ENCODE results near the gene SESTD1. TPM values are rescaled to one million over a fixed set of nuclear protein-coding genes. Genes with fewer than 3 reads are reported as not detected.

Gene SESTD1
- total and polyA plus RNA-seq, 2 experiments from 2014 or later = 12.6 to 21.6 TPM

- TF ChIP-seq POLR2AphosphoS5 (IDR thresholded peaks at IDR 0.05; ENCODE audit: low read depth) (no peak), CREB1 (CRISPR knock-in tag; IDR thresholded peaks at IDR 0.05; ENCODE audit: low read depth) (no peak), JUNB (IDR thresholded peaks at IDR 0.05; ENCODE audit: unreplicated experiment) (no peak)
Measured at GRCh38 chr2:179264368-179265081, at the start of gene SESTD1 (continued).

- Histone ChIP-seq H3K36me3 (ENCODE audit: insufficient read depth) (no peaks in the 10 kb centered on the region), H3K4me1 (ENCODE audit: insufficient read depth) (no peaks in the 10 kb centered on the region), H3K79me2 (replicated peaks; ENCODE audit: insufficient read depth) (no peaks in the 10 kb centered on the region), H3K4me2 (no peak overlapping the region), H3K9me2 (ENCODE audit: insufficient read depth) (0 out of 2 replicates have a peak, but pooled peaks cover 7% of the 10 kb centered on the region), H2AFZ (no peak overlapping the region), H3K4me3 (no peak overlapping the region), H3K27me3 (ENCODE audit: insufficient read depth) (no peaks in the 10 kb centered on the region), H4K20me1 (replicated peaks; ENCODE audit: insufficient read depth) (no peaks in the 10 kb centered on the region), H3K27ac (ENCODE audit: low read depth) (no peak overlapping the region), H3F3A (replicated peaks; ENCODE audit: low read depth) (no peaks in the 10 kb centered on the region)
- peaks cover 39% of the 10 kb centered on the region for H3K9me3 Mint-ChIP-seq
- no peaks in the 10 kb centered on the region for H3K4me1 Mint-ChIP-seq
- H3K27ac Mint-ChIP-seq = no peak overlapping the region
- no peak for TF ChIP-seq ETS1 (IDR thresholded peaks at IDR 0.05)
- TF ChIP-seq ZNF114 (CRISPR knock-in tag; IDR thresholded peaks at IDR 0.05) = no peak
- TF ChIP-seq EZH2phosphoT487 (IDR thresholded peaks at IDR 0.05; ENCODE audit: unreplicated experiment) = no peak
- no peak for TF ChIP-seq POLR2AphosphoS5 (IDR thresholded peaks at IDR 0.05; ENCODE audit: low read depth)
- no peak for TF ChIP-seq NANOG (IDR thresholded peaks at IDR 0.05; ENCODE audit: borderline replicate concordance)
- no peak for TF ChIP-seq ZNF331 (CRISPR knock-in tag; IDR thresholded peaks at IDR 0.05; ENCODE audit: low read depth)
- no peak for TF ChIP-seq STAT1 (IDR thresholded peaks at IDR 0.05; ENCODE audit: unreplicated experiment)
- DNase-seq (ENCODE audit: low spot score) (no peak), ATAC-seq (no peak)
- peaks cover 4% of the 10 kb centered on the region for H3K27me3 Mint-ChIP-seq (ENCODE audit: insufficient read depth, low read depth, poor library complexity)
- peaks cover 12% of the 10 kb centered on the region for H3K36me3 Mint-ChIP-seq (ENCODE audit: low read depth)
- no peak overlapping the region for H3K4me3 Mint-ChIP-seq
Measured at GRCh38 chr2:179313057-179313456, 48.4 kb upstream of the SESTD1 start.

GRCh38 chr2:179311101-179311500 is 46.5 kb upstream of the SESTD1 start:
- no peak overlapping the region for H3K4me2 ChIP-seq
- peaks cover 4% of the 10 kb centered on the region for H3K27me3 Mint-ChIP-seq (ENCODE audit: insufficient read depth, low read depth, poor library complexity)
- H2AFZ ChIP-seq = 0 out of 2 replicates have a peak overlapping the region, but pooled peaks have one; percentile 38
- H3K27me3 ChIP-seq (ENCODE audit: insufficient read depth) = no peaks in the 10 kb centered on the region
- H3K4me1 Mint-ChIP-seq = no peaks in the 10 kb centered on the region
- no peak for ATAC-seq
- H3K4me1 ChIP-seq (ENCODE audit: insufficient read depth) = no peaks in the 10 kb centered on the region
- DNase-seq (ENCODE audit: low spot score) = no peak
- H3K79me2 ChIP-seq (replicated peaks; ENCODE audit: insufficient read depth) = no peaks in the 10 kb centered on the region
- peaks cover 12% of the 10 kb centered on the region for H3K36me3 Mint-ChIP-seq (ENCODE audit: low read depth)
- H3K27ac Mint-ChIP-seq = no peak overlapping the region
- peaks cover 35% of the 10 kb centered on the region for H3K9me3 Mint-ChIP-seq
- H3K4me3 ChIP-seq = no peak overlapping the region
- H3K27ac ChIP-seq (ENCODE audit: low read depth) = no peak overlapping the region
- no peaks in the 10 kb centered on the region for H4K20me1 ChIP-seq (replicated peaks; ENCODE audit: insufficient read depth)
- no peaks in the 10 kb centered on the region for H3K36me3 ChIP-seq (ENCODE audit: insufficient read depth)
- no peak overlapping the region for H3K4me3 Mint-ChIP-seq
- H3K9me2 ChIP-seq (ENCODE audit: insufficient read depth) = 0 out of 2 replicates have a peak, but pooled peaks cover 7% of the 10 kb centered on the region
- no peaks in the 10 kb centered on the region for H3F3A ChIP-seq (replicated peaks; ENCODE audit: low read depth)
- TF ChIP-seq ZNF462 (CRISPR knock-in tag; IDR thresholded peaks at IDR 0.05) (no peak), JUNB (IDR thresholded peaks at IDR 0.05; ENCODE audit: unreplicated experiment) (no peak), STAT1 (IDR thresholded peaks at IDR 0.05; ENCODE audit: unreplicated experiment) (no peak), ETS1 (IDR thresholded peaks at IDR 0.05) (no peak), EZH2 (IDR thresholded peaks at IDR 0.05; ENCODE audit: low read depth, unreplicated experiment) (no peak), NANOG (IDR thresholded peaks at IDR 0.05; ENCODE audit: borderline replicate concordance) (no peak)
